Activated CD4-positive, alpha-beta T cell treated with anti-CD3 and anti-CD28 coated beads for 48 hours (primary cell): ENCODE data around the gene PCDH12.

Experiments
- DNase-seq: peaks from one replicate; pipeline ENCODE4 v3.0.0-alpha.2; 2020

PCDH12 gene

DNA sequence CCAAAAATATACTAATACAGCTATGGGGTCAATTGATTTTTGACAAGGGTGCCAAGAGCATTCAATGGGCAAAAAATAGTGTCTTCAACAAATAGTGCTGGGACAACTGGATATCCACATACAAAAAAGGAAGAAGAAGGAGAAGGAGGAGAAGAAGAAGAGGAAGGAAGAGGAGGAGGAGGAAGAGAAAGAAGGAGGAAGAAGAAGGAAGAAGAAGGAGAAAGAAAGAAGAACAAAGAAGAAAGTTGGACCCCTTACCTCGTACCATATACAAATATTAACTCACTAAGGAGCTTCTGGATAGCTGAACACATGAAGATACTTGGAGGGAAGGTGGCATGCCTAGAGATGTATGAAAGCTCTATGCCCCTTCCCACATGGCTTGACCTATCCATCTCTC is 51.5 kb downstream of the PCDH12 start:
- DNase-seq, result no peak

DNA sequence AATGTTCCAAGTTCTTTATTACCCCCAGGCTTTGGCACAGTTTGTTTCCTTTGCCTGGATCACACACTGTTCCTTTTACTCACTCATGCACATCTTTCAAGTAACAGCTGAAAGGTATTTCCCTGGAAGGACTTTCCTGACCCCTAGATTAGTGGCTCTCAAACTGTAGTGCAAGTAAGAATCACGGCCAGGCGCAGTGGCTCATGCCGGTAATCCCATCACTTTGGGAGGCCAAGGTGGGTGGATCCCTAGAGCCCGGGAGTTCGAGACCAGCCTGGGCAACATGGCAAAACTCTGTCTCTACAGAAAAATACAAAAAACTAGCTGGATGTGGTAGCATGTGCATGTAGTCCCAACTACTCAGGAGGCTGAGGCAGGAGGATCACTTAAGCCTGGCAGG is 53.5 kb downstream of the PCDH12 start:
- no peak for DNase-seq

DNA sequence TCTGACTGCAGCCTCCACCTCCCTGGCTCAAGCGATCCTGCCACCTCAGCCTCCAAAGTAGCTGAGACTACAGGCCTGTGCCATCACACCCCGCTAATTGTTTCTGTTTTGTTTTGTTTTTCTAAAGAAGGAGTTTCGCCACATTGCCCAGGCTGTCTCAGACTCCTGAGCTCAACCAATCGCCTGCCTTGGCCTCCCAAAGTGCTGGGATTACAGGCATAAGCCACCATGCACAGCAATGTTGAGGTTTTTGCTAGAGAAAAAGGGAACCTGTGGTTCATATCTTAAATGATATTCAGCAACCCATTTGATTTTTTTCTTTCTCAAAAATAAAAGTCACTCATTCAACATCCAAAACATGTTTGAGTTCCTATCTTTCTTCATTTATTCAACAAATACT is 54.7 kb downstream of the PCDH12 start:
- DNase-seq, result no peak

DNA sequence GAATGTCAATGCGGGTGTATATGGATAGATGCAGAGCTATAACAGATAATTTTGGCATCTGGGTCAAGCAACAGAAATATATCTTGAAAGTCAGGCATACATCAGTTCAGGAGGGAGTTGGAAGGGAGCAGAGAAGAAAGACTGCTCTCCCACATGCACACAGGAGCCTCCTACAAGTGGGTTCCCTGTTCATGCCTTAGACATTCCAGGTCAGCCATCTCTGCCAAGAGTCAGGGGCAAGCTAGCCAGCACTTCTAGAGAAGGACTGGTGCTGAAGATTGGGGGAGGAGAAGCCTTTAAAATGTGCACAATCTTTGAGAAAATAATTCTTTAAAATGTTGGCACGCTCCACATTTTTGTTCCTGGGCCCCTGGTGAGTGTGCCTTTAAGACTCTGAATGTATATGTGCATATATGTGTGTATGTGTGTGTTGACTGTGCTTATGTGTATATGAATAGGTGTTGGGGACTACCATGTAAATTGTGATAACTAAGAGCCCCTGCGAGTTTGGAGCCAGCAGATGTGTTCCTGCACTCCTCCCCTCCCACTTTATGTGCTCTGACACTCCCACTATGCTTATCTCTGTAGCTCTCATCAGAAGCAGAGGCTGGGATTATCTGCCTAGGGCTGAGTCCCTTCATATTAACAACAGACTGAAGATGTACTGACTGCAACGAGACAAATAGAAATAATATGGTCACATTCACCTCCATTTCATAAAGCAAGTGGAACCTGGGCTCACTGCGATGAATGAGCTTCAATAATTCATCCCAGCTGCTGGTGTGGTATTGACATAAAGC is 55.8 kb downstream of the PCDH12 start:
- no peak for DNase-seq

DNA sequence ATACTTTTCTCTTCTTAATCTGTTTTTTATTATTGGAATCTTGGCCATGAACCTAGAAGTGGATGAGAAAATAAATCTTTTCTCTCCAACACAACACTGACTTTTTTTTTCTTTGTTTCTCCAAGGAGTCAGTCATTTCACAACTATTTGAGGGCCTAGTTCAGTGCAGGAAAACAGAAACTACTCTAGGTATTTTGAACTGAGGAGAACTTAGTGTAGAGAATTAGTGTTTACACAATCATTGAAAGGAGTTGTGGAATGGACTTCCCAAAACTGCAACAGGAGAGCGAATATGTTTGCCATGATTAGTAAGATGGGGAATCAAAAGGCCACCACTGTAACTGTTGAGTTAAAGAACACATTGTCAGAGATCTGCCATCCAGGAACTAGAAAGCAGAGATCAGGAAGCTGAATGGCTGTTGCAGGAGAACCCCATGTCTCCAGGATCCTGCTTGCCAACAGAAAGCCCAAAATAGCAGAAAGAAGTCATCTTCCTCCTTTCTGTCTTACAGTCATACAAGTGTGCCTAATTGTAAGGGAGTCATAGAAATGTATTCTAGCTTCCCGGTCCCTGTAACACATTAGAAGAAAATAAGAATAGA is 59.5 kb downstream of the PCDH12 start:
- DNase-seq, result no peak

DNA sequence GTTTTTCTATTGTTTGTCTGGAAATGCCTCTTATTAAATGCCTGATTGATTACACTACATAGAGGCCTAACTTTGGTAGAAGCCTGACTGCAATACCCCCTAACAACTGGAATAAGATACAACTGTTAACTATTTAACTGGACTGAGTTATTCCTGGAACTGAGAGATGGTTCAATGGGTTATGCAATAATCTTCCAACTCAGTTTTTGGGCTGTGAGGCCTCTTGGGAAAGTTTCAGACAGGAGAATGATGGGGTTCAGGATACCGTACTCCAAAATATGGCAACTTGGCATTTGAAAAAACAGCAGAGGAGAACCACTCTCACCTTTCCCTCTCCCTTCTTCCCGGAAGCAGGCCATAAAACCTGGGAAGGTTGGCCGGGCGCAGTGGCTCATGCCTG is 60.6 kb downstream of the PCDH12 start:
- DNase-seq, result no peak
